Left renal cortex interstitium (tissue), 4 donors: ENCODE data around the gene STK39. TPM values are rescaled to one million over a fixed set of nuclear protein-coding genes. Genes with fewer than 3 reads are reported as not detected.

Experiments used
- DNase-seq, 4 donors: peaks; one replicate each; pipeline ENCODE4 v3.0.0-alpha.2; 2013; ENCODE audit warnings: low read depth in 4 of 4, low spot score in 2 of 4, missing footprints in 1 of 4
- polyA plus RNA-seq, 4 donors: library from polyadenylated mRNA; unstranded; fragments of 120-200 nt; gene quantifications; one replicate each; pipeline ENCODE4 v1.2.1, GENCODE V29; 2013; ENCODE audit not compliant: insufficient read length in 4 of 4

STK39 gene
- polyA plus RNA-seq, 4 donors = 30.3 to 34.6 (median 32.4) TPM

DNA sequence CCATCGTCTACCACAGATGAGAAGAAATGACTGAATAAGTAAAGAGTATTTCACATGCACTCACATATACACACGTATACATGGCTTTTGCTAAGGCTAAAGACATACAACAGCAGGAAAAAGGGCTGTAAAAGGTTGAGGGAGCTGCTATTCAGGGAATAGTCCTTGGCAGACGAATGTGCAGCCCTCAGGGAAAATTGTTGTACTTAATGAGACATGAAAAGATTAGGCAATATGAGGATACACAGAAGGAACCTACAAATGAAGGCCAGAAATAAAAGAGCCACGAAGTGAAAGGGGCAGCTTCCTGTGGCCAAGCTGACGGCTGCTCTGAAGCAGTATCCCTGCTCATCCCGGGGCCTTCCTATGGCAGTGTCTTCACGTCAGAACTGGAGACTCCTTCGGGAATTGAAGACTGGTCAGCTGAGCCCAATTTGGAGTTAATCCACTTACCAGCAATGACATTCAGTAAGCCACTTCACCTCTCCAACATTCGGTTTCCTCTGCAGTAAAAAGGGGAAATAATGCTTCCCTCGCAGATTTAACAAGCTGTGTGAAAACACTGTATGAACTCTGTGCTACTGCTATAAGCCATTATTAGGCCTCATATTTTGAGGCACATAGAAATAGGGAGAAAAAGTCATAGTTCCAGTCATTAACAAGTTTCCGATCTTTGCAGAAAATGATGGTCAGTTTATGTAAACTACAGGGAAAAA, 221.8 kb downstream of the STK39 start:
- DNase-seq = no peak

DNA sequence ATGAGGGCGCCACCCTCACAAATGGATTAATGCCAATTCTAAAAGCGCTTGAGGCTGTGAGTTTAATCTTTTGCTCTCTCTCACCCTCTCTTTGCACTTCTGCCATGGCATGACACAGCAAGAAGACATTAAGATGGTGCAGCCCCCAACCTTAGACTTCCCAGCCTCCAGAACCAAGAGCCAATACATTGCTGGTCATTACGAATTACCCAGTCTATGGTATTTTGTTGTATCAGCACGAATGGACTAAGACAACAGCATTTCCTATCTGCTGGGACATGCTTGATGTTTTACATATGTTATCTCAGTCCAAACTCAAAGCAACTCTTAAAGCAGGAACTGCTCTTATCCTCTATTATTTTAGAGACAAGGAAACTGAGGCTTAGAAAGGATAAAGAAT, 222.9 kb downstream of the STK39 start:
- DNase-seq = no peak

DNA sequence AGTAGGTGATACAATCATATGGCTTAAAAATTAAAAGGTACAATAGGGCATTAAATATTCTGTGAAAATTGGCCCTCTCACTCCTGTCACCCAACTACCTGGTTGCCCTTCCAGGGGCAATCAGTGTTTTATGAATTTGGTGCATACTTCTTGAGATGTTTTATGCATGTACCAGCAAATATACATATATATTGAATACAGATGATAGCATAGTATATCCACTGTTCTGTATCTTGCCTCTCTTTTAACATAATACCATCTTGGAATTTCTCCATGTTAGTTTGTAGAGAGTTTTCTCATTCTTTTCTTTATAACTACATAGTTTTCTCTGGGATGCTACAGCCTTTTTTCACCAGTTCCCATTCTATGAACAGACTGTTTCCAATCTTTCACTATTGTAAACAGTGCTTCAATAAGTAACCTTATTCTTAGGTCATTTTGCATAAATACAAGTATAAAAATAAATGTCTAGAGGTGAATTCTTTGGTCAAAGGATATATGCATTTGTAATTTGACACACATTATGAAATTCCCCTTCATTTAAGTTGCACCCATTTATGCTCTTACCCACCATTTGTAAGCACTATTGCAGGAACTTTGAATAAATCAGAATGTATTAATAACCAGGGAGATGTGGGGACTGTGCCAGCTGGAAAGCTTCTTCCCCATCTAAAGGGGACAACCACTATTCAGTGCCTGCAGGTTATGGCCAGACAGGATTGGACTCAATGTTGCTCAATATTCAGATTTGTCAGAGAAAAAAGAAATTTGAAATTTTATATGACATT, 225.4 kb downstream of the STK39 start:
- DNase-seq = no peak

DNA sequence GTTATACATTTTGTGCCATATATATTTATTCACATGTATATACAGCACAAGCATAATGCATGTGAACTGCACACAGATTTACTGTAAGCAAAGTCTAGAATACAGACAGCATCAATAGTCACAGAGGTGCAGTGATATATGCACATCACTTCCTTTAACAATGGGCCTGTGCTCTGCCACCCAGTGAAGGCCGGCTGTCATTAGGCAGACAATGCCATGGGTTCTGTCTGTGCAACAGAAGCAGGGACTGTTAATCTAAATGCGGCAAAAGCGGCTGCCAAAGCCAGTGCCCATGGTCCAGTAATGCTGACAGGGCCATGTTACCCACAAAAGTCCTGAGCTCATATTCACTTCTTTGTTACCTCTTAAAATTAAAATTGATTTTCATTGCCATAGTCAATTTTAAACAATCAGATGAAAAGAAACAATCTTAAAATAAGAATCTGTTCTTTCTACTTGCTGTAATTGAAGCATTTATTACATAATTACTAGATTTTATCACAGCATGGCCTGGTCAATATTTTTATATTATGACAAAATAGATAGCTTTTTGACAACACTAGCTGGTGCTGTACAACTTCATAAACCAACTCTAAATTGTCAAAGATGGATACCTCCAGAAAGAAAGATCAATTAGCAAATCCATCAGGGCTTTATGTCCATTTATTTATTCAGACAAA, 232.0 kb downstream of the STK39 start:
- DNase-seq = no peak

DNA sequence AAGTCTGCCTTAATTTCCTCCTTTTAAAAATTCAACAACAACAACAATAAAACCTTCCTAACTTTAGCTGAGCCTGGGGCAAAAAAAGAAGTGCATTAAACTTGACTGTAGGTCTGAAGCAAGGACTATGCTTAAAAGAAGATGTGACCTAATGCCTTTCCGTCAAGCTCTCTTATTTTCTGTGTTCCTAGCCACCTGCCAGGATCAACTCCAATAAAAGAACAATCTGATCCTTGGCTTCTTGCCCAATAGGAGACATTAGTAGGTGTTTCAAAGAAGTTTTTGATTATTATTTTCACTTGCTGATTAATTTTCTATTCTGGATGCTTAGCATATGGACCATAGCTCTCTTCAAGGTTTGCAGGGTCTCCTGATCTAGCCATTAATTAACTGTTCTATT, 237.5 kb downstream of the STK39 start:
- DNase-seq = no peak

DNA sequence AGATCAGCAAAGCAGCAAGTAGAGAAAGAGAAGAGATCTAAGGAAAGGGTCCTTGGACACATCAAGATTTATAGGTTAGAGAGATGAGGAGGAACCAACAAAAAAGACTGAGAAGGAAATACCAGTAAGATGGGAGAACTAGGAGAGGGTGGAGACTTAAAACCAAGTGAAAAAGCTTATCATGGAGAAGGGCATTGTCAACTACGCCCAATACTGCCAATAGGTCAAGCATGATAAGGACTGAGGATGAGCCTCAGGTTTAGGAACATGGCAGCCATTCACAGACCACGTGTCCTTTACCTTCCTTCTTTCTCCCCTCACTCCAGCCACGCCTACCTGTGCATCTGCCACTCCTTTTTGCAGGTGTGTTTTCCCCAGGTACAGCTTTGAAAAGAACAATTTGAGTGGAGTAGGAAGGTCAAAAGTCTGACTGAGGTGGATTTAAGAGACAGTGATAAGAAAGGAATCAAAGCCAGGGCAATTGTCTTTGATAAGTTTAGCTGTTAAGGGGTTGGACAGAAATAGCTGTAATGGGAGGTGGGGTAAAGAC, 238.7 kb downstream of the STK39 start:
- DNase-seq = no peak

DNA sequence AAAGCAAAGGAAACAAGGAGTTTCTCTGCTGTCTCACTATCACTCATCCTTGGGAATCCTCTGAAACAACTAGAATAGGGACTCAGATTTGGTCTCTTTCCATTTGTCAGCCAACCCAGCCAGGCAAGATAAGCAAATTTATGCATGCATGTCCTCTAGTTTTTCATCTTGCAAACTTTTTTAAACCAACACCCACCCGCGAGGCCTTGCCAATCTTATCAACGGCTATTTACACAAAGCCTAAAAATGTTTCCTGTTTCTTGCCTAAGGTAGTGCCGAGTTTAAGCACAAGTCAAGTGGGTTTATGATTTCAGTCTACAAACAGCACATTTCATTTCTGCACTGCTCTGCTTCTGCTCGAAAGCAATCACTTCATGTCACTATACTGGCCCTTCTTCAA, 240.9 kb downstream of the STK39 start:
- DNase-seq = no peak

DNA sequence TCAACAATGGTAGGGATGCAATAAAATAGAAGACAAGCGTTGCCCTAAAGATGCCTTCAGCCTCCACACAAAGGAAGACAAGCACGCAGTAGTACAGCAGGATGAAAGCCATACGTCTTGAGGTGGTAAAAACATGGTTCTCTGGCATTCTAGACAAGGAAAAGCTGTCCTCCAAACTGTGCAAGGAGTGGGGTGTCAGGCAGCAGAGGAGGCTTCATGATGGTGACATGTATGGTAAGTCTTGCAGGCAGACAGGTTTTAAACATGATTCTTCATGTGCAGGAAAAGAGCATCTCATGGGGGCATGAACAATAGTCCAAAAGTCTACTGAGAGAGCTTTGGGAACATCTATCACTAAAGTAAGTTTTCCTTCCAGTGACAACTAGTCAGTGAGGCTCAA, 241.8 kb downstream of the STK39 start:
- no peak for DNase-seq

DNA sequence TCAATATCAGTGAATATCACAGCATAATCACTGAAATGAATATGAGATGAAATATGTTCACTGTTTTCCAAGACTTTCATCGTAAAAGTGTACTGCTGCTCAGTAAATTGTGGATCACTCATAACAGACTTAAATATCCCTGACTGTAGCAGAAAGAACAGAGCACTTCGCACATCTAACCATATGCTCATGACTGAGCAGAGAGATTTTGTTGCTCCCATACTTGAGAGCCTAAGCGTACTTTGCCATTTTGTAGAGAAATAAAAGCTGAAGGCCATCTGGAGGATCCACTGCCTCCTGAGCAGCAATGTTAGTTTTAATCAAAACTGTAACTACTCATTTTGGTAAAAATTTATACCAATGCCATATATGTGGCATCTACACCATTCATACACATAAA, 243.5 kb downstream of the STK39 start:
- DNase-seq = no peak

DNA sequence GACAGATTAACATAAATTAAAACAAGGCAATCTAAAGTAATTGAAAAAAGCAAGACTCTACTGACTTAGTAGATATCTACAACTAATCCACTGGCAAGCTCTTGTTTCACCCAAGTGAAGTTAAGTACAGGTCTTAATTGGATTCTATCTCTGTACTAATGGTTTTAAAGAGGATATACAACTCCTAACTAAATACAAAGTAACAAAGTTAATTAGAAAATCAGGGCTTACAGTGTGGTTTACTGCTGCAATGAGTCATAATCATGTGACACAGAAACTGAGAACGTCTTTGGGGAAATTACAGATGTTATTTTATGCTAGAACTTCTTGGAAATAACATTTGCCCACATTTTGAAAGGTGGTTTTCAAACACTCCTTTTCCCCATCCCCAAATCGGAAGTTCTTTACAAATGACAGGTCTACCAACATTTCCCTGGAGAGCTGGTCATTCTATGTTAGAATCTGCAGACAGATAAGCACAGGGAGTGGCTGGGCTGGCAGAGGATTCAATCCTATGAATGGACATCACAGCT, 245.3 kb downstream of the STK39 start:
- DNase-seq = no peak

DNA sequence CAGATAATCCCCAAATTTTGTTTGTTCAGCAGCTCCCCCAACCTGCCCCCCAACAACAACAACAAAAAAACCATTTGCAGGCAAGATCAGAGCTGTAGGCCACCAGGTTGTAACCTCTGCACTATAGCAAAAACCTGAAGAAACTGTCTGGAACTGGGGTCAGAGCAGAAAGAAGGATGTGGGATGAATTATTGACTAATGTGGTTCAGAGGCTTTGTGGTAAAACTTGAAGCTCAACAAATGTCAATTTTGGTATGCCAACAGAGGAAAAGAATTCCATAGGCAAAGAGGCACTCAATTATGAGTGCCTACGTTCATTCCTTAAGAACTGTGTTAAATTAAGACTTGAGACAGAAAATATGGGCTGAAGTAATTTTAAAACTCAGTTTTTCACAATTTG, 255.1 kb downstream of the STK39 start:
- no peak for DNase-seq

DNA sequence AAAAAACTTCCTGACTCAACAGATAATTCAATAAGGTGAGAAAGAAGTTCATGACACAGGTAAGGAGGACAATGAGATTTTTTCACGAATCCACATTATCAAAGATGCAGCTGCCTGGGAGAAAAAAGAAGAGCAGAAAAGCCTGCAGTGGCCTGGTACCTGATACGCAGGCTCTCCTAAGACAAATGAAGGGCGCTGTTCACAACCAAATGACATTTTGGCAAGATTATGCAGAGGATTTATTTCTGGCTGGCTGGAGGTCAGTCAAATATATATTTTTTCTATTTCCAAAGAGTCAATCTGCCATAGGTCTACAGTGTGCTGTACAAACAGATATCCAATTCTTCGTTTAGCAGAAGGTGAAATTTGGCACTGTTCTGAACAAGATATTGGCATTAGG, 257.3 kb downstream of the STK39 start:
- DNase-seq = no peak

DNA sequence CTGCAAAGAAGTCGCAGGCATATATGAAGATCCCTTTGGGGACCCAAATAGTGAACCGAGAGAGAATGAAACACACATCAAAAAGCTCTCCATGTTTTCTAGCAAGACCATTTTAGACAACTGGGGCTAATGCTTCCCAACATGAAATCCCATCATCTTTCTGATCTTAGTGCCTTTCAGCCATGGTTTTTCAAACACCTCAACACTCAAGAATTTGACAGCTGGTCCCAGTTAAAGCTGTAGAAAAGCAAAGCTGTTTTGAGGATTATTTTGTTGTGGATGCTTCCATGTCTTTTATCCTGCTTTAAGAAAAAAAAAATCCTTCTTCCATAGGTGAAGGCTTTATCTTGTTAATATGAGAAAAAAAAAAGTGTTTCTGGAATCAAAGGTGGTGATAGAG, 259.1 kb downstream of the STK39 start:
- no peak for DNase-seq

DNA sequence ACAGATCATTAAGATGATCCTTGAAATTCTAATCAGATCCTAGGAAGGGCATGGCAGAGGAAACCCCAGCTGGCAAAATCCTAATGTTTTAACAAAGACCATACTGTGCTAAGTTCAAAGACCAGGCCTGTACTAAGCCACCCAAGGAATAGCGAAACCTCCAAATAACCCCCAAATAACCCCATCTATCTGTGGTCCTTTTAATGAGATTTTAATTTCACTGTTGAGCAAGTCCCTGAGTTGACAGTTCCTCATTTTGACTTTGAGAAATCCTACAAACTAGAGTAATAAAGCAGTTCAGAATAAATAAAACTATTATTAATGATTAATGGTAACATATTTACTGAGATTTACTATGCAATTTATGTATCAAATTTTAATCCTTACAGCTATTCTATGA, 259.8 kb downstream of the STK39 start:
- DNase-seq = no peak

DNA sequence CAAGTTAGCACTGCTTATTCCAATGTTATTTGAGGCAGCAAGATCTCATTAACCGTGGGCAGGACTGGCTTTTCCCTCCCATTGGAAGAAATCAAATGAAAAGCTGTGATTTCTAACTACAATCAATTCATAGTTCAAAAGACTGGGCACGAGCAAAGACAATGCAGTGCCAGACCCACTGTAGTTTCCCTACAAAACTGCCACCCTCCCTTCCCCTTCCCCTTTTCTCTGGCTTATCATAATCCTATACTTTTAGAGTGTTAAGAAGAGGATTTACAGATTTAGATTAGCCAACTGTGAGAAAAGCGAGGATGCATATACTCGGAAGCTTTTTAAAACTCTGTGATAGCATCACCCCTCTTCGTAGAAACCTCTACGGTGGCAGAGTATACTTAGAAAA, 260.4 kb downstream of the STK39 start:
- DNase-seq = no peak

DNA sequence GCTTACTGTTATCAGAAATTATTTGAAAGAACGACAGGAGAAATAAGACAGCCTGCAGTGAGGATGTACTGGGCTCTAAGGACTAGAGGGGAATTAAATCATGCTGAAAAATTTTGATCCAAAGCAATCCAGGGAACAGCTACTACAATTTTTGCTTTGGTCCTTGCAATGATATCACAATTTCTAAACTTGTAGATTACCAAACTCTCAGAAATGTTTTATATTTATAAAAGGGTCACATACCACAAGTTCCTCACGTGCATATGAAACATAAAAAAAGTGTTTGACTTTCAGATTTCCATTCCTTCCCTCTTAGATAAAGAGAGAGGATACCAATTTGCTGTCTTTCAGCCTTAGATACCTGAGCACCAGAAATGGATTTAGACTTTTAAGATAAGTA, 261.2 kb downstream of the STK39 start:
- no peak for DNase-seq

DNA sequence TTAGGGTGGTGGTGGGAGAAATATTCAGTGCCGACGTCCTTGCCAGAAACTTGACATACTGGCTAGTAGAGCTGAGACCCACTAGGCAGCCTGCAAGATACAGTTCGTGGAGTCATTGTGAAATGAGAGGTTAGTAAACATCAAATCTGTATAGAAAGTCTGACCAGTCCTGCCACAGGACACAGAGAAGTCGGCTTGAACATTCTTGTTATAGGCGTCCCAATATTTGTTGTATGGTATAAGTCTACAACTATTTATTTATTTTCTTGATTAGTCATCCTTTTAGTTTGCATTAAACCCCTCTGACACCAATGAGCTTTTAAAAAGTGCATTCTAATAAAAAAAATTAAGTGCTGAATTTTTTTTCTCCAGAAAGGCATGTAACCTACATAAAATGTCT, 265.4 kb downstream of the STK39 start:
- DNase-seq = no peak

DNA sequence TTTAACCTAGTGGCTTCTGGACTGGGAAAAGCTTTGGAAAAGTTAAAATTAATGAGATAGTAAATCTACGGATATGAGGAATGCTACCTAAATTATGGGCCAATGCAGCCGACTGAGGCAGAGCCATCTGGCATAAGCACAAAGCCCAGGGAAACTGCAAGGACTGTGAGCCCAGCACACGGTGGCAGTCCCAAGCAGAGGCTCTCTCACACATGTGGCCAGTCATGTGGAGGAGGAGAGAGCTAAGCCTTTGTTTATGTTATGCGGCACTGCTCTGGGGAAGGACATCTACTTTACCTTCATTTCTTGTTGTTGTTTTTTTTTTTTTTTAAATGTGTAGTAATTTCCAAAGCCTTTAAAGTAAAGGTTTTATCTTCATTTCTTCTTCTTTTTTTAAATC, 267.0 kb downstream of the STK39 start:
- no peak for DNase-seq

DNA sequence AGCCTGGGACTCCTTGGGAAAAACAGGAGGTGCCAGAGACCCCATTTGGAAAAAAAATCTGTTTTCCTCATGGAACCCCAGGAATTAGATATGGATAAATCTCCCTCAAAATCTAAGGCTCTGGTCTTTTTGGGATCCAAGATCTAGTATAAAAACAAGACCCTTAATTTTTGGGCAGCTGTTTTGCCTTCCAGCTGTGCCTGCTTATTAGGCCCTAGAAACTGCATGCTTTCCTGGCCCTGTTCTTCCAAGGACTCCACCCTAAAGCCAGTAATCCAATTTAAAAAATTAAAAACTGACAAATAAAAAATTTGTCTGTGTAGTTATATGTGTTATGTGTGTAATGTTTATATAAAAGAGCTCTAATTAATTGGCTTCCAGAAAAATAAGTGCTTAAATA, 274.6 kb downstream of the STK39 start:
- no peak for DNase-seq

DNA sequence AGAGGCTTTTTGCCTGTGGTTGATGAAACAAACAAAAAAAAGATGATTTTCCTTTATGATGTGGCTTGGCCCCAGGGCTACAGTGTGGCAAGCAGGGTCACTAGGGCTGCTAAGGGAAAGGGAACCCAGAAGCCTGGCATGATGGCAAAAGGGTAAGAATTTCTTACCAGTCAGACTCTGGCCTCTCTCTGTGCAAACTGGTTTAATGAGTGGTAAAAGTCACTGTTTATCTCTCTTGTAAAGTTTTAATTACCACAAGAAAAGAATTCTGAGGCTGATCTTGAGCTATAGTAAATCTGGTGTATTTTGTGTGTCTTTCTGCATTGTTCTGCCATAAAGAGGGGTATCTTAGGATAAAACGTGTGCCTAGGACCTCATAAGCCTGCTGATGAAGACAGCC, 275.4 kb downstream of the STK39 start:
- DNase-seq = no peak
